GM12874 (cell line): Measurements from ENCODE around the gene RAC2.

Experiments used
- CTCF ChIP-seq: IDR thresholded peaks from 2 replicates; pipeline ENCODE4 v1.5.1; 2011; ENCODE audit warnings: low read depth, mild to moderate bottlenecking, control low read depth, low read length, moderate library complexity; ENCODE audit not compliant: insufficient read depth

RAC2 gene

GRCh38 chr22:37224757-37225420 lies 19.2 kb downstream of the RAC2 start:
- no peak for TF ChIP-seq CTCF

GRCh38 chr22:37223965-37224551 lies 20.0 kb downstream of the RAC2 start:
- no peak for TF ChIP-seq CTCF

- TF ChIP-seq CTCF: no peak
These were observed 21.6 kb downstream of the RAC2 start for GRCh38 chr22:37222440-37222971.

GRCh38 chr22:37221424-37222333 lies 22.4 kb downstream of the RAC2 start:
- TF ChIP-seq CTCF: no peak

GRCh38 chr22:37220543-37220981 lies 23.5 kb downstream of the RAC2 start:
- TF ChIP-seq CTCF: no peak

GRCh38 chr22:37219533-37219932 lies 24.5 kb downstream of the RAC2 start:
- TF ChIP-seq CTCF: no peak

- TF ChIP-seq CTCF: no peak
These were observed 25.2 kb downstream of the RAC2 start for GRCh38 chr22:37218771-37219411.
